Naive thymus-derived CD8-positive, alpha-beta T cell (primary cell): Measurements from ENCODE around the gene CRLF1. TPM values are rescaled to one million over a fixed set of nuclear protein-coding genes. Genes with fewer than 3 reads are reported as not detected.
A peak's percentile ranks its signal among the peaks of the same experiment; 100 is the strongest.

Source experiments
- ATAC-seq, 2 donors: fragments of 150-1000 bp; cut with Tn5 transposase in 1 of 2; sonication (Bioruptor Pico), chemical (Tn5 transposase) in 1 of 2; 1 replicate in 1 of 2; 2 replicates in 1 of 2; pipeline ENCODE4 v1.10.0; 2021; ENCODE audit warnings: mild to moderate bottlenecking in 2 of 2, moderate library complexity in 2 of 2
- POLR2A ChIA-PET: fragments of 350-600 bp; sonication (Branson Sonifier 250); formaldehyde crosslinking; loops from one replicate; lab custom pipeline; 2021; ENCODE audit warnings: antibody characterized with exemption; lab: Charles Lee
- DNase-seq, 10 donors: peaks; one replicate each; pipeline versions ENCODE4 v3.0.0 to v3.0.0-alpha.2; 2020 to 2022
- H3K27ac Mint-ChIP-seq, 10 donors: one replicate each; pipeline ENCODE4 v1.8.0; 2020 to 2022; ENCODE audit warnings: mild to moderate bottlenecking in 10 of 10, mixed read lengths in 10 of 10, moderate library complexity in 4 of 10, inconsistent platforms in 1 of 10
- H3K27me3 Mint-ChIP-seq, 5 donors: one replicate each; pipeline ENCODE4 v1.8.0; 2021 to 2022; ENCODE audit warnings: mixed read lengths in 5 of 5
- H3K36me3 Mint-ChIP-seq, 3 donors: one replicate each; pipeline ENCODE4 v1.8.0; 2020 to 2022; ENCODE audit warnings: mixed read lengths in 3 of 3, mild to moderate bottlenecking in 2 of 3, inconsistent platforms in 1 of 3
- H3K4me1 Mint-ChIP-seq, 4 donors: one replicate each; pipeline ENCODE4 v1.8.0; 2021 to 2022; ENCODE audit warnings: mixed read lengths in 4 of 4
- H3K4me3 Mint-ChIP-seq, 10 donors: one replicate each; pipeline ENCODE4 v1.8.0; 2020 to 2022; ENCODE audit warnings: mild to moderate bottlenecking in 10 of 10, mixed read lengths in 10 of 10, moderate library complexity in 6 of 10, inconsistent platforms in 1 of 10
- H3K9me3 Mint-ChIP-seq, 9 donors: one replicate each; pipeline ENCODE4 v1.8.0; 2020 to 2022; ENCODE audit warnings: mixed read lengths in 9 of 9, mild to moderate bottlenecking in 3 of 9, inconsistent platforms in 1 of 9, moderate library complexity in 1 of 9
- polyA plus RNA-seq, 3 donors: library from polyadenylated mRNA; unstranded; fragments of 300-500 nt; fragmentation: Illumina TruSeq; gene quantifications; one replicate each; pipeline ENCODE4 v1.2.3, GENCODE V29; 2021
- total RNA-seq, 8 experiments: library from RNA in 2 of 8; stranded (reverse) in 2 of 8; gene quantifications; one replicate each; pipeline ENCODE4 v1.2.3 and lab custom pipeline; 2021 to 2026

CRLF1 gene
- total and polyA plus RNA-seq, 5 experiments from 2014 or later, result 0.55 to 1.1 TPM; not detected in 3

- peaks cover 0 to 4% (median 0%) of the 10 kb centered on the region in 3 donors for H3K36me3 Mint-ChIP-seq
- no peak overlapping the region for H3K27ac Mint-ChIP-seq
- POLR2A ChIA-PET, result interaction anchor here (0.5 kb wide), 1 partner anchor 112 kb away, joined by 4 read pairs; no protein-coding TSS in a partner anchor
- no peak overlapping the region for H3K4me3 Mint-ChIP-seq
- ATAC-seq, result no peak
- DNase-seq, result no peak
- no peaks in the 10 kb centered on the region for H3K27me3 Mint-ChIP-seq
- no peaks in the 10 kb centered on the region for H3K9me3 Mint-ChIP-seq
- peaks cover 15 to 47% (median 36%) of the 10 kb centered on the region in 4 donors for H3K4me1 Mint-ChIP-seq
Observed at GRCh38 chr19:18647371-18647767, 40.8 kb upstream of the CRLF1 start.

- H3K4me3 Mint-ChIP-seq, result no peak overlapping the region
- H3K4me1 Mint-ChIP-seq, result peaks cover 15 to 44% (median 36%) of the 10 kb centered on the region in 4 donors
- ATAC-seq (no peak), DNase-seq (no peak)
- POLR2A ChIA-PET, result interaction anchor here (0.5 kb wide), 1 partner anchor 111 kb away, joined by 4 read pairs; no protein-coding TSS in a partner anchor
- H3K9me3 Mint-ChIP-seq, result no peaks in the 10 kb centered on the region
- peaks cover 0 to 5% (median 0%) of the 10 kb centered on the region in 3 donors for H3K36me3 Mint-ChIP-seq
- no peaks in the 10 kb centered on the region for H3K27me3 Mint-ChIP-seq
- no peak overlapping the region for H3K27ac Mint-ChIP-seq
Observed at GRCh38 chr19:18646535-18647370, 40.2 kb upstream of the CRLF1 start.

GRCh38 chr19:18645035-18645511, 38.5 kb upstream of the CRLF1 start:
- POLR2A ChIA-PET, result interaction anchor here (0.6 kb wide), 1 partner anchor 57 kb away, joined by 4 read pairs; no protein-coding TSS in a partner anchor
- Mint-ChIP-seq H3K27ac (no peak overlapping the region), H3K36me3 (peaks cover 0 to 7% (median 0%) of the 10 kb centered on the region in 3 donors), H3K9me3 (no peaks in the 10 kb centered on the region), H3K27me3 (no peaks in the 10 kb centered on the region), H3K4me1 (peaks cover 14 to 41% (median 33%) of the 10 kb centered on the region in 4 donors), H3K4me3 (no peak overlapping the region)
- DNase-seq, result no peak
- no peak for ATAC-seq

GRCh38 chr19:18644196-18645034, 37.8 kb upstream of the CRLF1 start:
- H3K27me3 Mint-ChIP-seq, result no peaks in the 10 kb centered on the region
- H3K4me1 Mint-ChIP-seq, result peaks cover 14 to 40% (median 29%) of the 10 kb centered on the region in 4 donors
- H3K4me3 Mint-ChIP-seq, result no peak overlapping the region
- POLR2A ChIA-PET, result interaction anchor here (0.6 kb wide), 1 partner anchor 58 kb away, joined by 4 read pairs; no protein-coding TSS in a partner anchor
- H3K36me3 Mint-ChIP-seq, result peaks cover 0 to 4% (median 0%) of the 10 kb centered on the region in 3 donors
- H3K9me3 Mint-ChIP-seq, result no peaks in the 10 kb centered on the region
- DNase-seq (no peak), ATAC-seq (no peak)
- peak overlapping the region in 3 of 10 donors; percentile 15 to 46 (median 38) for H3K27ac Mint-ChIP-seq

GRCh38 chr19:18639706-18640243, 33.2 kb upstream of the CRLF1 start:
- Mint-ChIP-seq H3K4me1 (peaks cover 10 to 44% (median 34%) of the 10 kb centered on the region in 4 donors), H3K36me3 (peaks cover 0 to 4% (median 0%) of the 10 kb centered on the region in 3 donors), H3K27me3 (no peaks in the 10 kb centered on the region), H3K9me3 (no peaks in the 10 kb centered on the region), H3K27ac (peak overlapping the region in 2 of 10 donors; percentile 45 to 56), H3K4me3 (peak overlapping the region in 3 of 10 donors; percentile 24 to 56 (median 43))
- DNase-seq (no peak), ATAC-seq (no peak)
- POLR2A ChIA-PET, result interaction anchor here (0.7 kb wide), 3 partner anchors 105 to 308 kb away, joined by 4 to 7 read pairs (median 4); no protein-coding TSS in a partner anchor

- peak overlapping the region; percentile 80 to 96 (median 90) for H3K4me3 Mint-ChIP-seq
- peaks cover 0 to 4% (median 0%) of the 10 kb centered on the region in 3 donors for H3K36me3 Mint-ChIP-seq
- DNase-seq (peak in 3 of 10 donors; percentile 11 to 16 (median 13)), ATAC-seq (no peak)
- H3K27me3 Mint-ChIP-seq, result peaks cover 0 to 3% (median 0%) of the 10 kb centered on the region in 5 donors
- peaks cover 9 to 41% (median 33%) of the 10 kb centered on the region in 4 donors for H3K4me1 Mint-ChIP-seq
- POLR2A ChIA-PET, result no interaction called here
- peak overlapping the region; percentile 50 to 95 (median 90) for H3K27ac Mint-ChIP-seq
- no peaks in the 10 kb centered on the region for H3K9me3 Mint-ChIP-seq
Observed at GRCh38 chr19:18637673-18638630, 31.4 kb upstream of the CRLF1 start.

GRCh38 chr19:18636969-18637629, 30.5 kb upstream of the CRLF1 start, which contains the start of gene KLHL26:
KLHL26 (plus strand) TSS chr19:18637028; CDS start chr19:18637055, 27 bp downstream.
- H3K27me3 Mint-ChIP-seq, result peaks cover 0 to 3% (median 0%) of the 10 kb centered on the region in 5 donors
- H3K4me3 Mint-ChIP-seq, result peak within 1 kb of the TSS; percentile 80 to 96 (median 90)
- peak within 1 kb of the TSS; percentile 72 to 96 (median 90) for H3K27ac Mint-ChIP-seq
- DNase-seq (peak in 2 of 10 donors; percentile 7 to 13), ATAC-seq (peak in 1 of 2 donors; percentile 71)
- POLR2A ChIA-PET, result no interaction called here
- H3K4me1 Mint-ChIP-seq, result peaks cover 9 to 41% (median 33%) of the 10 kb centered on the region in 4 donors
- H3K9me3 Mint-ChIP-seq, result no peaks in the 10 kb centered on the region
- H3K36me3 Mint-ChIP-seq, result peaks cover 0 to 4% (median 0%) of the 10 kb centered on the region in 3 donors

GRCh38 chr19:18636183-18636968, 29.8 kb upstream of the CRLF1 start:
- H3K4me1 Mint-ChIP-seq, result peaks cover 9 to 39% (median 33%) of the 10 kb centered on the region in 4 donors

GRCh38 chr19:18635831-18636182, 29.2 kb upstream of the CRLF1 start:
- ATAC-seq (no peak), DNase-seq (no peak)
- POLR2A ChIA-PET, result interaction anchor here (1.1 to 1.2 kb wide), 2 partner anchors 23 to 355 kb away, joined by 3 read pairs; partner anchors contain the start of gene TMEM59L
- H3K9me3 Mint-ChIP-seq, result no peaks in the 10 kb centered on the region
- H3K36me3 Mint-ChIP-seq, result no peaks in the 10 kb centered on the region
- peak overlapping the region in 8 of 10 donors; percentile 53 to 96 (median 80) for H3K27ac Mint-ChIP-seq
- H3K4me1 Mint-ChIP-seq, result peaks cover 9 to 39% (median 33%) of the 10 kb centered on the region in 4 donors
- H3K27me3 Mint-ChIP-seq, result peaks cover 0 to 5% (median 0%) of the 10 kb centered on the region in 5 donors
- peak overlapping the region; percentile 80 to 96 (median 90) for H3K4me3 Mint-ChIP-seq

More at GRCh38 chr19:18636183-18636968, 29.8 kb upstream of the CRLF1 start:
- Mint-ChIP-seq H3K27ac (peak overlapping the region; percentile 53 to 96 (median 89)), H3K36me3 (no peaks in the 10 kb centered on the region), H3K4me3 (peak overlapping the region; percentile 80 to 96 (median 90)), H3K27me3 (peaks cover 0 to 3% (median 0%) of the 10 kb centered on the region in 5 donors), H3K9me3 (no peaks in the 10 kb centered on the region)
- peak; percentile 97 to 100 (median 98) for DNase-seq
- POLR2A ChIA-PET, result no interaction called here
- ATAC-seq, result peak; percentile 88 to 89
